CD4-positive, alpha-beta T cell treated with Interleukin-1 beta for 1 hour (primary cell): Measurements from ENCODE around the gene MISFA.
"Not testable (repeated sequence)": the region's sequence is repeated elsewhere in the genome, so short reads cannot be mapped to it uniquely, and the experiment has no call there.

Experiments used
- DNase-seq, 2 donors: peaks; one replicate each; pipeline ENCODE4 v3.0.0-alpha.2; 2020 to 2022

MISFA gene

GRCh38 chr11:18618342-18619025, 18.9 kb downstream of the MISFA start:
- DNase-seq = no peak

DNA sequence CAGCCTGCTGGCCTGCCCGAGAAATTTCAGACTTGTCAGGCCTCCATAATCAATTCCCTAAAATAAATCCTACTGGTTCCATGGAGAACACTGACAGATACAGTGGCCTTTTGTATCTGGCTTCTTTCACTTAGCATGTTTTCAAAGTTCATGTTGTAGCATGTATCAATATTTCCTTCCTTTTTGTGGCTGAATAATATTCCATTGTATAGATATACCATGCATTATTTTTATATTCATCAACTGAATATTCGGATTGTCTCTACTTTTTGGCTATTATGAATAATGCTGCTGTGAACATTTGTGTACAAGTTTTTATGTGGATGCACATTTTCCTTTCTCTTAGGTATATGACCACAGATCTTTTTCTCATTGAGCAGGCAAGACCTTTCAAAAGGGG, 24.1 kb downstream of the MISFA start:
- DNase-seq = no peak

GRCh38 chr11:18624161-18624560, 24.6 kb downstream of the MISFA start:
- no peak for DNase-seq

DNA sequence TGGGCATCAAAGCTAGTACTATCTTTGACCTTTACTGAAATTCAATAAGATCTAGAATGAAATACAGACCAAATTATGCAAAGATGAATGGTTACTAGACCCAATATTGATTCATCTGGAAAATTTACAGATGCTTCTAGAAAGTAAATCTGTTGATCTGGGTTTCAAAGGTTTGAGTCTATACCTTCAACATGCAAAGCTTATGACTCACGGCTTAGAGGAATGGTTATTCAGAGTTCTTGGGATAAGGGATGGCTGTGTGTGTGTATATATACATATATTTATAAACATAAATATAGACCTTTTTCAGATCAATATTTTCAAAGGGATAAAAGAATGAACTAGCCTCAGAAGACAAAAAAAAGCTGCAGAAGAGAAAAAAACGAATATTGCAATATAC, 33.3 kb downstream of the MISFA start:
- no peak for DNase-seq

- peak in 1 of 2 donors; percentile 27 for DNase-seq
Measured at GRCh38 chr11:18633256-18634139, 33.9 kb downstream of the MISFA start.

DNA sequence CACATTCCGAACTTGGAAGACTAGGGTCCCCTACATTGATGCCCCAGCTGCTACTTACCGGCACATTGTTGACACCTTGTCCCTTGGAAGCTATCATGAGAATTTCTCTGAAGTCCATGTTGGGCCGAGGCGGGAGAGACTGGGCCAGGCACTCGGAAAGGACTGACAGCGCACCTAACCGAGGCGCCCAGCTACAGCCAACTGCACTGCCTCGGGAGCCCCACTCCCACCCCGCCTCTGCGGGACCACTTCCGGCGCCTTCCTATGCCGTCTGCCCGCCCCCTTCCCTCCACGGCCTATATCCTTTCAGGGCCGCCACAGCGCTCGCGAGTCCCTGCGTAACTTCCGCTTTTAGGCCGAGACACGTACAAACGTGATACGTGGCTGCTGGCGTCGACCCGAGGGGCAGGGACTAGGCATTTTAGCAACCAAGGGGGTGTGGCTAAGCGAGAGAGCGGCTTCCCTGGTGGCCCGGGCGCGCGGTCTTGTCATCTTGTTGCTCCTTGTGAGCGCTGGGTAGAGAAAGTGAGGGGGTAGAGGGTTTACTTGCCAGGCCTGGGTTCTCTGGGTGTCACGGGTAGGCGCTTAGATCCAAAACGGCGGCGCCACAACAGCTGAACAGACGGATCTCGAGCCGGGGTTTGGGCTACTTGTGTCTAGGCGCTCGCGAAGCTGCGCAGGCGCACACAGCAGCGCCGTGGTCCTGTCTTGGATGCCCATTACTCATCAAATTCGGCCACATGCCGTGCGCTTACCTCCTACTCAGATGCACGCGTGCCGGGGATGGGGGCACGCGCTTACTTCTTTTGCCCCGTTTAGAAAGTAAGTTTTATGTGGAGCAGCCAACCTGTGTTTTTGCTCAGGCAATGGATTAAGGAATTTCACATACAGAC, 34.8 kb downstream of the MISFA start, which contains the start of gene SPTY2D1:
Gene SPTY2D1 (minus strand): TSS at position 203 of the 893 bp plus-strand sequence. CDS start 85 bp downstream, at position 118.
- DNase-seq = peak; percentile 98 to 99

DNA sequence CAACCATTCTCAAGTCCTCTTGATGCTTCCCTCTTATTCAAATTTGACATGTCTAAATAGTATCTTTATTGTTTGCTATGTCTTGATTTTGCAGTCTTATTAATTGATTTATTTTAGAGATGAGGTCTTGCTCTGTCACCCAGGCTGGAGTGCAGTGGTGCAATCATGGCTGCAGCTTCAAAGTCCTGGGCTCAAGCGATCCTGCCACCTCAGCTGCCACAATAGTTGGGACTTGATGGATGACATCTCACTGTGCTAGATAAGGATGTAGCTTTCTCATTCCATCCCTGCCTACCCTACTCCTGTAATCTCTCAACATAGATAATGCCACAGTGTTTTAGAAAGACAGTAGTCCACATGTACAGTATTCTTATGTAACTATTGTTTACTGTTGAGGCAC, 42.1 kb downstream of the MISFA start:
- no peak for DNase-seq

GRCh38 chr11:18643034-18643433, 43.4 kb downstream of the MISFA start:
- not testable (repeated sequence) for DNase-seq

GRCh38 chr11:18650353-18650752, 50.8 kb downstream of the MISFA start:
- DNase-seq = no peak

- DNase-seq = peak; percentile 33 to 63
Measured at GRCh38 chr11:18650859-18651557, 51.4 kb downstream of the MISFA start.
